Measurements from ENCODE around the gene TSPAN15.
"Not testable (repeated sequence)": the region's sequence is repeated elsewhere in the genome, so short reads cannot be mapped to it uniquely, and the experiment has no call there.

Gene TSPAN15

GRCh38 chr10:69449841-69450240, 1.4 kb upstream of the TSPAN15 start:
- DNase-seq: peak in 1 of 4 experiments; percentile 10

DNA sequence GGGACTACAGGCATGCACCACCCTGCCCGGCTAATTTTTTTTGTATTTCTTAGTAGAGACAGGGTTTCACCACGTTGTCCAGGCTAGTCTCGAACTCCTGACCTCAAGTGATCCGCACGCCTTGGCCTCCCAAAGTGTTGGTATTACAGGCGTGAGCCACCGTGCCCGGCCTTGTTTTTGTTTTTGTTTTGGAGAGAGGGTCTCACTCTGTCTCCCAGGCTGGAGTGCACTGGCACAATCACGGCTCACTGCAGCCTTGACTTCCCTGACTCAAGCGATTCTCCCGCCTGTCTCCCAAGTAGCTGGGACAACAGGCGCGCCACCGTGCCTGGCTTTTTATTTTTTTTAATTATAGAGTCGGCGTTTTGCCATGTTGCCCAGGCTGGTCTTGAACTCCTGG, 870 bp upstream of the TSPAN15 start:
- DNase-seq: not testable (repeated sequence)

- no peak for DNase-seq
Measured at GRCh38 chr10:69451784-69452251, 553 bp downstream of the TSPAN15 start.

DNA sequence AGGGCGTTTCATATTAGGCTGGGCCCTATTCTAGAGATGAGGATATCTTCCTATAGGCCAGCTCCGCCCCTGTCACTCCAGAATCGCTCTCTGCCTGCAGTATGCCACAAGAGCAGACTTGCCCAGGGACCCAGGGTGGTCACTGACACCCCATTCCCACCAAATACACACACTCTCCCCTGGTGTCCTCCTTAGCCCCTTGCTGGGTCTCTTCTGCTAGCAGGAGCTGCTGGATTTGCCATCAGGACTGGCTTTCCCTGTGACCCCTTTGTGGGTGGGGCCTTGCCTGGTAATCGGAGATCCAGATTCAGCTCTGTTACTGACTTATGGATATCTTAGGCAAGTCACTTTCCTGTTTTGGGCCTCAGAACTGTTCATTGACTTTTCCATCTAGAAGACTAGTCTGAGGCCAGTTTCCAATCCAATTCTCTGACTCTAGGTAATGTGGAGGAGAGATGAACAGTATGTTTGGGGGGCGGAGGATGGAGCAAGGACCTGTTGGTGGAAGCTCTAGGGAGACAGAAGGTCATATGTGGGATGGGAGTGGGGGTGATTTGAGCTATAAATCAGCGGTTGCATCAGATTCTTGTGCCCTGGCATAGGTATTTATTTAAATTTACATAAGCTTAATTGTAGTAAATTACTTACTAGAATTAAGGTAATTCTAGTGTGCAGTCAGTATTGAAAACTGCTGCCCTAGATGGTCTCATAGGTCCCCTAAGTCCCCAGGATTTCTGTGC, 1.6 kb downstream of the TSPAN15 start:
- no peak for DNase-seq

- no peak for DNase-seq
Measured at GRCh38 chr10:69453795-69454194, 2.5 kb downstream of the TSPAN15 start.

DNA sequence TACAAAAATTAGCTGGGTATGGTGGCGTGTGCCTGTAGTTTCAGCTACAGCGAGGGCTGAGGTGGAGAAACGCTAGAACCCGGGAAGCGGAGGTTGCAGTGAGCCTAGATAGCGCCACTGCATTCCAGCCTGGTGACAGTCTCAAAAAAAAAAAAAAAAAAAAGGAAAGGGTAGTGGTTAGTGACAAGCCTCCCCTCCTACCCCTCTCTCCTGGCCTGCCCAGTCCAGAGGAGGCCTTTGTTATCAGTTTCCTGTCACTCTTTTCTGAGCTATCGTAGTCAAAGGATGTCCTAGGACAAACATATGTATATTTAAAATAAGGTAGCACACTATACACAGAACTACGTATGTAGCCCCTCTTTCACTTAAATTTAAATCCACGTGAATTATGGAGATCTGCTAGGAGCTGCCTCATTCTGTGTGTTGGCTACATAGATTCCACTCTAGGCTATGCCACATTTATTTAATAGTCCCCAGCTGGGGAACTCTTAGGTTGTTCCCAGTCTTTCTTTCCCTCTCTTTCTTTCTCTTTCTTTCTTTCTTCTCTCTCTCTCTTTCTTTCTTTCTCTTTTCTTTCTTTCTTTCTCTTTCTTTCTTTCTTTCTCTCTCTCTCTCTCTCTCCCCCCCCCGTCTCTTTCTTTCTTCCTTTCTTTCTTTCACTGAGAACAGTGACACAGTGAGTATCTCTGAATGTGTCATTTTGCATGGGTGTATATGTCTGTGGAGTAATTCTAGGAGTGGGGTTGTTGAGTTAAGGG, 3.9 kb downstream of the TSPAN15 start:
- no peak for DNase-seq

- DNase-seq: no peak
Measured at GRCh38 chr10:69456880-69457693, 5.8 kb downstream of the TSPAN15 start.

DNA sequence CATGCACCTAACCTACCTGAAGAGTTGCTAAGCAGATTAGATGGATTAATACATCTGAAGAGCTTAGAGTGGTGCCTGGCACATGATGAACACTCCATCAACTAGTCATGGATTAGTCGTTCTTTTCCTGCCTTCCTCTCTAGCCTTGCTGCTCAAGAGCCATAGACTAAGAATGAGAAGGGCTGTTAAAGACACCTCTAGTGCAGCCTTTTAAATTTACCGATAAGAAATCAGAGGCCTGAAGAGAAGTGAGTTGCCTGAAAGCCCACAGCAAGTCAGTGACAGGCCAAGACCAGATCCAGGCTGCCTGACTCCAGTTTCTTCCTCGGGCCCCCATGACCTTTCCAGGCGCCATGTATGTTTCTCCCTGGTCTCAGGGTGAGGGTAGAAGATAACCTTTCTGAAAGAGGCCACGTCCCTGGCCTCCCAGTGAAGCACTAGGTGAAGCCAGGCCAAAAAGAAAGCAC, 6.5 kb downstream of the TSPAN15 start:
- DNase-seq: no peak

GRCh38 chr10:69458430-69459100, 7.3 kb downstream of the TSPAN15 start:
- no peak for DNase-seq

- DNase-seq: no peak
Measured at GRCh38 chr10:69459101-69459790, 8.0 kb downstream of the TSPAN15 start.

DNA sequence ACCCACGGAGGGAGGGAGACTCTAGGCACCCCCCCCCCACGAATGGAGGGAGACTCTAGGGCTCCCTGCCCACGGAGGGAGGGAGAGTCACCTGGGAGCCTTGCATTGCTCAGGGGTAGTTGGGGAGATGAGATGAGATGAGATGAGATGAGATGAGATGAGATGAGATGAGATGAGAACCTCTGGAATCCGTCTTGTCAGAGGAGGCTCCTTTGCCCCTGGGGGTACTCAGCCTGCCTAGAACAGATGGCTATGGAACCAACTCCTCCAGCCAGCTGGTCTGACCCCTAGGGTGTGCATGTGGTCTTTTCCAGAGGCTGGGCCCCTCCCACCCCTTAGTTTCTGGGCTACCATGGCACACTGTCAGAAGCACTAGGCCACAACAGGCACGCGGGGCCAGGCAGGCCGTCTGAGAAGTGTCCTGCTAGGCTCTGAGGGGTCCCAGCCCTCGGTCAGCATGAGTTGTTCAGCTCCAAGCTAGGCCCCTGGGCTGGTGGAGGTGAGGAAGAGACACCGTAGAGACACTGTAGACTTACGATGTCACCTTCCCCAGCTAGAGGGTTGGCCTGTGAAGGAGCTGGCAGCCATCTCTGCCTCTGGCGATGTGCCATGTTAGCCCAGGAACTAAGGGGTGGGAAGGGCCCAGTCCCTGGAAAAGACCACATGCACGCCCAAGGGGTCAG, 8.8 kb downstream of the TSPAN15 start:
- no peak for DNase-seq

DNA sequence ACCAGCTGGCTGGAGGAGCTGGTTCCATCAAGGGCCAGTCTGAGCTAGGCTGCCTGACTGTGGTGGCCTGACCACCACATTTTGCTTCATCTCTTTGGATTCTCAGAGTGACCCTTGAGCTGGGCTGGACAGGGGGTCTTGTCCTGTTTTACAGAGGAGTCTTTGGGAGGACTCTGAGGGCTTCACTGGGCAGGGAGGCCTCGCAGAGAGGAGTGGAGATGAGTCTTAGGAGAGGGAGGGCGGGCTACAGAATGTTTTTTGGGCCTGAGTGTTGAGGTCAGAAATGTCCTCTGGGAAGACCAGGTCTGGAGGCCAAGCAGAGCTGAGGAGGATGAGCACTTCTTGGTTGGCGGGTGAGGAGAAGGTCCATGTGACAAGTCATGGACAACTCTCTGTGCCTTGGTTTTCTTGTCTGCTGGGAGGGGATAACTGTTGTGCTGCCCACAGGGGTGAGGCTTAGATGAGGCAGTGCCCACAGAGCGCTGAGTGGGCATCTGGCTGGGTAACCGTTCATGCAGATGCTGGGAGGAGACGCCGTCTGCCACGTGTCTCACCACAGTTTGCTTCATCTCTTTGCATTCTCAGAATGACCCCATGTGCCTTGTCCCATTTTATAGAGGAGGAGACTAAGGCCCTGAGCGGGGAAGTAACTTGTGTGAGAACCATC, 9.4 kb downstream of the TSPAN15 start:
- DNase-seq: no peak

DNA sequence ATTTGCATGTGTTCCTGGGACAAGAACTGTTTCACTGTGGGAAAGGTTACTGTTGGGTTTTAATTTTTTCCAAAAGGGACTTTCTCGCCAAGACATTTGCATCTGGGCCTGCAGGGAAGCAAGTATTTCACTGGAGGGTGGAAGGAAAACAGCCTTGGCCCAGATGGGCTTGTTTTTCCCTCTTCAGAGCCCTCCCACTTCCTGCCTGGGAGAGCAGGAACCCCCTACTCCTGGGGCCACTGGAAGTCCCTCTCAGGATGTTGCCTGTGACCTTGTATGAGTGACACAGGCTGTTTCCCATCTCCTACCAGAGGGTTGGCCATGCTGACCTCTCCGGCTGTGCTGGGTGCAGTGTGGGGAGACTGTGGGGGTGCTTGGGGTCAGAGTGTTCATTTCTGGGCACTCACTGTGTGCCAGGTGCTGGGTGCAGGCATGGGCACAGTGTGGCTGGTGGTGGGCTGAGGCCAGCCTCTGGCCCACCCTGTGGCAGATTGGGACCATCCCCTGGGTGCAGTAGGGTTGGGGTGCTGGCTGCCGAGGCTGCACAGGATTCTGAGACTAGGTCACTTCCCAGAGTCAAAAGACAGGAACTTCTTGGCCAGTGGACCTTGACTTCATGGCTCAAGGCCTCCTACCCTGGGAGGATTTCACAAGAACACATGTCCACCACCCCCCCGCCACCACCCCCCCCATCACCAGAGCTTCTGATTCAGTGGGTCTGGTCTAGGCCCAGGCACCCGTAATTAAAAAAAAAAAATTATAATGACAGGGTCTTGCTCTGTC, 10.2 kb downstream of the TSPAN15 start:
- DNase-seq: no peak

GRCh38 chr10:69463886-69464285, 12.6 kb downstream of the TSPAN15 start:
- no peak for DNase-seq

DNA sequence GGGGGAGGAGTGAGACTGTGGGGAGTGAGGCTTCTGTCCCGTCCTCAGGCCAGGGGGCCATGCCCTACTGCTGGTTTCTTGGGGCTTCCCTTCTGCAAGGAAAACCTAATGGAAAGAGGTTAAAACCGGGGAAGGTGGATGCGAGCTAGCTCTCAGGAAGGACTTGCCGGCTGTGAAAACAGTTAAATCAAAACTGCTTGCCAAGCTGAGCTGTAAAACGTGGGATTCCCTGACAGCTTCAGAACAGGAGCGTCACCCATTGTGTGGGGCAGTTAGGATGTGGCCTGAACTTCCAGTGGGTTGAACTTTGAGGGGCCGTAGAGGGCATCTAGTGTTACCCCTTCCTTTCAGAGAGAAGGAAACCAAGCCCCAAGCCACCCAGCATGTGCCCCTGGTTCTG, 13.1 kb downstream of the TSPAN15 start:
- no peak for DNase-seq

DNA sequence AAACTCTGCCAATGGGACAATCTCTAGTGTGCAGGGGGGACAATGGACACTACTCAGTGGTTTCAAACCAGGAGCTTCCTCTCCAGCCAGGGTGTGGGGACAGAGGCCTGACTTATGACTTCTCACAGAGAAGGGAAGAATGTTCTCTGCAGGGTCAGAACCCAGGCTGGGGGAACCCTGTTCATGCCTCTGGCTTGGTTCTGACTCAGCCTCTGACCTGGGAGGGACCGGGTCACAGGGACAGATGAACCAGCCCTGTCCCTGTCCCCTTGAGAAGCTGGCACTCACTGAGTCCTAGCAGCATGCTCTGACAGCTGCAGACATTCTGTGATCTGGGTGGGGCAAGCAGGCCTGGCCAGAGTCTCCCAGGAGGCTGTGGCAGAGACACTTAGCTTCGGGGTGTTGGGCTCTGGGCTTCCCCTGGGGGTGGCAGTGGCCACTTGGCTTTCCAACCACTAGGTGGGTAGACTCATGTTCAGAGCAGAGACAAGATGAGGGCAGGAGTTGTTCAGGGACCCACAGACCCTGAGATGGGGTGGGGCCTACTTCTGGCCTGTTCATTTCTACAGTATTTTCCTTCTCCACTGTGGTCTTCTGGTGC, 13.6 kb downstream of the TSPAN15 start:
- DNase-seq: no peak

DNA sequence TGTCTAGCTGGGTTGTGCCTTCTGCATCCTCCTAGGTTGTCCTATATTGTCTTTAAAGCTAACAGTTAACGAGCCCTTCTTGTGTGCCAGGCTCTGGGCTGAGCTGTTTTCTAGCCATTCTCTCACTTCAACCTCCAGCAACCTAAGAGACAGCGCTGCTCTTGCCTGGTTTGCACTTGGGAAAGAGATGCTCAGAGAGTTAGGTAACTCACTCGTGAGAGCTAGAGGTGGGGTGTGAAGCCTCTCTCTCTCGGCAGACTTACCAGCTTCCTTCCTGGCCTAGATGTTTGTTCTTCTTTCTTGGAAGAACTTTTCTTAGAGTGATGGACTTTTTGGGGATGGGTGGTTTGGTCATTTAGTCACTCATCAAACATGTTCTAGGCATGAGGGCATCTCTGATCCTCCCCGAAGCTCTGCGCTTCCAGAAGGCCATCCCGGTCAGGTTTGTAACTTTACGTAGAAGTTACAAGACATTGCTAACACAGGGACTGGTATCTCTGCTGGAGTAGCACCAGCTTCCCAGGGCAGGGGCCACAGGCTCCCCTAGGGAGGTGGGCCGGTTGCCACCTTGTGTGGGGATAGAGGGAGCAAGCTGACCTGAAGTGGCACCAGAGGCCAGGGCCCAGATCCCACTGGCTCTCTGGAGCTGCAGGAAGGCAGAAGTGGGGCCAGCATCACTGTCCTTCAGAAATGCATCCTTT, 14.3 kb downstream of the TSPAN15 start:
- no peak for DNase-seq

DNA sequence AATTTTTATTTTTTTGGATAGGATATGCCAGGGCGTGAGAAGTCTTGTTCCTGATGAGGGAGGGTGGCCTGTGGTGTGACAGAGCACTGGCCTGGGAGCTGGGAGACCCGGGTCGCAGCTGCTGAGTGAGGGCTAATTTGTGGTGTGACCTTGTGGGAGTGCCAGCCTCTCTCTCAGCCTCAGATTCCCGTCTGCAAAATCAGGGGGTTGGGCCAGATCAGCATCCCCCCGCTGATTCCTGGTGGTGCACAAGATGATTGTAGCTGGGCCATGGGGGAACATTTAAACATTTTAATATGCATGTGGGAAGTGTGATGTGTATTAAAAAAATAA, 14.9 kb downstream of the TSPAN15 start:
- no peak for DNase-seq

DNA sequence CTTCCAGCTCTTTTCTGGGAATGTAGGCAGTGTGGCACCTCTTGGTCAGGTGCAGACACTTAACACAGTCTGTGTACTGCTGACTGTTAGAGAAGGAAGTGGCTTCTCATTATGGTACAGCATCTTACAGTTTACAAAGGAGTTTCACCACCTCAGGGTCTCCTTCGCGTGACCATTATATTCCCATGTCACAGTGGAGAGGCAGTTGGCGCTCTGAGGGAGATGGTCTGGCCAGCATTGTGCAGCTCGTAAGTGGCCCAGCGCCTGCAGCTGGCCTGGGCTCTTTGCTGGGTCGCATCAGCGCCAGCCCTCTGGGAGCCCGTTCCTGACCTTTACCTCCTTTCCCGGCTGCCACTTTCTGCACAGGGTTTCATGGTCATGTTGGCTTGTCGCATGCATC, 15.4 kb downstream of the TSPAN15 start:
- DNase-seq: no peak
